HG03064 (cell line): ENCODE results near the gene KCNJ4.

Experiments used
- ATAC-seq: cut with Tn5 transposase; IDR thresholded peaks from one replicate; pipeline ENCODE4 v1.9.1; 2021; ENCODE audit warnings: low read depth; ENCODE audit not compliant: unreplicated experiment

The KCNJ4 gene

DNA sequence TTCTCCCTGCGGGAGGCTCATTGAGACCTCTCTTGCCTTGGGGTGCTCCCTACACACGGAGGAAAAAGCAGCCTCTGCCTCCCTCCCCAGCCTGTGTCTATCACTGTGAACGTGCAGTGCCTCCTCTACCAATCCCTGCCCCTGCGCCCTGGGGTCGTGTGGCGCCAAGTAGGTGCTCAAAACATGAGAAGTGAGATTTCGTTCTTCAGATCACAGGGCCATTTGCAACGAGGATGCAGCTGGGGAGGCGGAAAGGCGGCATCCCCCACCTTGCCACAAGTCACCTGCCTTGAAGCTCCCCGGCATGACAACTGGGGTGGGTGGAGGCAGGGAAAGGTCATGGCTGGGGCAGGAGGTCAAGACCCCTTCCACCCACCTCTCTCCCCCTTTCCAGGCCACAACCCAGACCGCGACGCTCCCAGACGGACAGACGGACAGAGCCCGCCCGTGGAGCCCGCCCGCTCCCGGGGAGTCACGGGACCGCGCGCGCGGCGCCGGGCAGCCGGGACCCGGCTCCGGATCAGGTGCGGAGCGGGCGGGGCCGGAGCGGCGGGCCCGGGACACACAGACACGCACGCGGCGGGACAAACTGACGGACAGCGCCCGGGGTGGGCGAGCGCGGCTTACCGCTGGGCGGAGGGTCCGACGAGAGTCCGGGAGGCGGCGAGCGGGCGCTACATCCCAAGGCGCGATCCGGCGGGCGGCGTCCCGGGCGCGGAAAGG is 485 bp downstream of the KCNJ4 start:
- no peak for ATAC-seq

DNA sequence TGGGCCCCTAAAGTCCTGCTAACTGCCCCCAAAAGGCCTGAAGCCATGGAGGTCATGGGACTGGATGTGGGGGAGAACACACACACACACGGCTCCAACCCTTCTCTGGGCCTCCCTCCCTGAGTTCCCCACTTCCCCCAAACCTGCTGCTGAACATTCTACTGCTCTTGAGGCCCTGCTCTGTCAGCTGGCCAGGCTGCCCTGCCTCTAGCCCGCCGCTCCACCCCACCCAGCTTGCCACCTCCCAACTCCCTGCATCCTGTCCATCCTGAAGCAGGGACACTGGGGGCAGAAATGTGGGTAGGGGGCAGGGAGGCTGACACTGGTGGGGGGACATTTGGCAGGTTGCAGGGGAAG is 1.0 kb downstream of the KCNJ4 start:
- ATAC-seq, result no peak

DNA sequence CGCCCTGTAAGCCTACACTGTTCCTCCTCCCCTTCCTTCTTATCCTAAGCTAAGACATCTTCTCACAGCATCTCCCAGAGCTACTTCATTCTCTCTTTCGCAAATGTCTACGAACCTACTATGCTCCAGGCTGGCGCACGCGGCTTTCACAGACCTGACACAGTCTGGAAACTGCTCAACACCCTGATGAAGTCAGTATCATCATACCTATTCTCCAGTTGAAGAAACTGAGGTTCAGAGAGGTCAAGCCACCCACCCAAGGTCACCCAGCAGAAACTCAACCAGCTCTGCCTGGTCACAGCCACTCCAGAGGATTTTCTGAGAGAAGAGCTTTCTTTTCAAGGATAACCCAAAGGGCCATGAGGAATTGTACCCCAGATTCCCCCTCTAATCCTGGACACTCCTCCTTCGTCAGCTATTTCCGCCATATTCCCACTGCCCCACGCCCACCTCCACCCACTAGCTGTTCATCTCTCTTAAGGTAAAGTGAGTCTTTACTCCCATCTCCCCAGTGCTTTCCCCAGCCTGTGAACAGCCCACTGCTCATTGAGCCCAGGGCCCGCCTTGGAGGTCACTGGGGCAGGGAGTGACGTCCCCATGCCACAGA is 1.8 kb downstream of the KCNJ4 start:
- ATAC-seq, result no peak

DNA sequence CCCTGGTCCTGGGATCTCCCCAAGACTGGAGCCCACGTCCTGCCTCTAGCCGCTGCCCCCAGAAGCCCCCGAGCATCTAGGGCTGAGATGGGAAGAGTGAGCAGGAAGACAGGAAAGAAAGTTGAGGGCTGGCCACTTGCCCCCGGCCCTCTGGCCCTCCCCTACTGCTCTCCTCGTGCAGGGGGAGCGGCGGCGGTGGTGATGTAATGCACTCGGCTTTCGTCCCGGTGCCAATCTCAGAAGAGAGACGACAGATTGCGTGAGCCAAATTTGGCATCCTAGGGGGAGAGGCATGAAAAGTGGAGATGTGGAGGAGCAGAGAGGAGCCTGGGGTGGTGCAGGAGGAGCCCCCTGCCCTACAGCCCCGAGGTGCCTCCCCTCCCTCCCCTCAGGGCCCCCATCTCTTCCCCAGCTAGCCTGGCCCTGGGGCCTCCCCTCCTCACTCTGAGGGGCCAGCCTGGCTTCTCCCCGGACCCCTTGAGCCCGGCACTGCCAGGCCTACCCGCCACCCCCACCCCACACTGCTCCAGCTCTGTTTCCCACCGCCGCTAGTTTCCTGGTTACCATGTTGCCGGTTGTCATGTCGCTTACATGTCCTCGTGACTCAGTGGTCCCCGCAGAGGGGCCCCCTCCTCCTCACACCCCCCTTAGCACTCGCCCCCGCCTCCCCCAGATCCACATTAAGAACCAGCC is 2.5 kb downstream of the KCNJ4 start:
- no peak for ATAC-seq

DNA sequence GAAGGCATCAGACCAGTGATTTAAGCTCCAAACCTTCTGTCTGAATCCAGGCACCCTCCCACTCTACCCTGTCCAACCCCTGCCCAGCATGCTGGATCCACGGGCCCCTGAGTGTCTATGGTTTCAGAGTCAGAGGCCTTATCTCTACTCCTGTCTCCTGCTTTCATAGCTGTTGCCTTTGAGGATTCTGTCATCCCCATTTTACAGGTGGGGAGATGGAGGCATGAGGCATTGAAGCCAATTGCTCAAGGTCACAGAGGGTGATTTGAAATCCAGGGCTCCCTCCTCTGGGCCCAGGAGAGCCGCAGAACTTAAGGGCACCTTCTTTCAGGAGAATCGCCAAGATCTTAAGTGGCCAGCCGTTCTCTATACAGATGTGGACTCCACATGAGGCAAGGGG is 3.1 kb downstream of the KCNJ4 start:
- ATAC-seq, result no peak

DNA sequence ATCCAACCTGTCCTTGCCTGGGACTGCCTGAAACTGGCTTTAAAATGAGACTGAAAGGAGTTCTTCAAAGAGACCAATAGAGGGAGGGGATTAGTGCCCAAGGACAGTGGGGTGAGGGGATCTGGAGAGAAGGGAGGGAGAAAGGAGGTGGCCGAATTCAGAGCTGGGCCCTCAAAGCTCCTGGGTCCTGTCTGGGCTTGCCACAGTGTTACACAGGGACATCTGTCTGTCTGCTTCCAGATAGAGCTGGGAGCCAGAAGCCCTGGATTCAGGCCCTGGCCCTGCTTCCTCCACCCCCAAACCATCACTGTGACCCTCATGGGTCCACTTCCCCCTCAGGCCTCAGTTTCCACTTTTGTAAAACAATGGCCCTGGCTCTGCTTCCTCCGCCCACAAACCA is 3.6 kb downstream of the KCNJ4 start:
- no peak for ATAC-seq

DNA sequence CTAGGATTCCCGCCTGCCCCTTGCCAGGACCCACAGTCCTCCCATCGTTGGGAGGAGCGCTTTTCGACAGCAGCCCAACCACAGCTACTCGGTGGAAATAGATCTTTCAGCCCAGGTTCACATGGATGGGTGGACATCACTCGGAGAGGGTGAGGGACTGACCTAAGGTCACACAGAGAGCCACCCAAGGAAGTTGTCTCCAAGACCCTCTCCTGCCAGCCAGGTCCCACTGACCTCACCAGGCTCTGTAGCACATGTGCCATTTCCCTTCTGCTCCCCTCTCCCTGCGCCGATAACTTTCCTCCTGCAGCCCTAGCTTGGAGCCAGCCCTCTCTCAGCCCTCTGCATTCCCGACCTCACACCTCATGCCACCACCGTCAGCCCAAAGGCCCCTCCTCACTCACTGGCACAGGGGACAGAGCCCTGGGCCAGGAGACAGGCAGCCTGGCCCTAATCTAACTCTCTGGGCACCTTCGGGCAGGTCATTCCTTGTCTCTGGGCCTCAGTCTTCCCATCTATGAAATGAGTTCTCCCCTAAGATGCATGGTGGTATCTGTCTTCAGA is 4.7 kb downstream of the KCNJ4 start:
- ATAC-seq, result no peak

DNA sequence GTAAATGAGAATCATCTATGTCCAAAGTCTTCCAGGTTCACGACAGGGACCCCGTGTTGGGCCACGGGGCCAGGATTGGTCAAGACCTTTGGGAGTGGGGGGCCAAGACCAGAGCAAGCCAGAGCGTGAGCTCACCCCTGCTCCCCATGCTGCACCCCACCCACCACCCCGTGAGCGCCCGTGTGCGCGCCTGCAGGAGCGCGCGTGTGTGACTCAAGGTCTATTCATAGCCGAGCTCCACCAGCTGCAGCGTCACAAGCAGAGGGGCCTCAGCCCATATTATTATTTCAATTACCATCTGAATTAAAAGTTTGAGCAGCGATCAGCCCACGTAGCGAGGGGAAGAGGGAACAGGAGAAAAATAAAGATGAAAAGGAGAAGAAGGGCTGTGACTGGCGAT is 5.2 kb downstream of the KCNJ4 start:
- ATAC-seq, result no peak

DNA sequence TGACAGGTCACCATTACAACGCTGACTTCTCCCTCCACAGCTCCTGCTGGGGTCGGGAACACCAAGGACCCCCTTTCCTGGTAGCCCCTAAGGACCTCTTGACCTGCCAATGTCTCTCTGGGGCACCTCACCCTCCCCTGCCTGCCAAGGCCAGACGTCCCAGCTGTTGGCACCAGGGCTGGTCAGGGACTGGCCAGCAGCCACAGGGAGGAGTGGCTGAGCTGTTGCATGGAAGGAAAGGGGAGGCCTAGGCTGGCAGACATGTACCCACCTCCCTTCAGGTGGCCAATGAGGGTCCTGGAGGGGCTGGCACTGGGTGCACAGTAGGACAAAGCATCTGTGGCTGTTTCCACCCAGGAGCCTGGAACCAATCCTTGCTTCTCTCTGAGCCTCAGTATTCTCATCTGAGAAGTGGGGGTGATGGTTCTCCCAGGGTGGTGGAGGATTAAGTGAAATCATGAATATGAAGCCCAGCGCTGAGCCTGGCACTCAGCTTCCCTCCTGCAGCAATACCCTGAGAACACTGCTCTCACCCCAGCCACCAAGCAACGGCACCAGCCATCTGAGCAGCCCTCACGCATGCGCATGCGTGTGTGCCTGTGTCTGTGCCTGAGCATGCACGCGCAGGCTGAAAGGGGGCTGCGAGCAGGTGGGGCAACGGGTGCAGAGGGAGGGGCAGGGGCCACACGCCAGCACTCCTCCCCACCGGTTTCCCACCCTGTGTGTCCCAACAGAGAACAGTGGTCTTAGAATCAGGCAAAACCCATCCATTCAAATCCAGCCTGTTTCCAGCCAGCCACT is 5.9 kb downstream of the KCNJ4 start:
- no peak for ATAC-seq

DNA sequence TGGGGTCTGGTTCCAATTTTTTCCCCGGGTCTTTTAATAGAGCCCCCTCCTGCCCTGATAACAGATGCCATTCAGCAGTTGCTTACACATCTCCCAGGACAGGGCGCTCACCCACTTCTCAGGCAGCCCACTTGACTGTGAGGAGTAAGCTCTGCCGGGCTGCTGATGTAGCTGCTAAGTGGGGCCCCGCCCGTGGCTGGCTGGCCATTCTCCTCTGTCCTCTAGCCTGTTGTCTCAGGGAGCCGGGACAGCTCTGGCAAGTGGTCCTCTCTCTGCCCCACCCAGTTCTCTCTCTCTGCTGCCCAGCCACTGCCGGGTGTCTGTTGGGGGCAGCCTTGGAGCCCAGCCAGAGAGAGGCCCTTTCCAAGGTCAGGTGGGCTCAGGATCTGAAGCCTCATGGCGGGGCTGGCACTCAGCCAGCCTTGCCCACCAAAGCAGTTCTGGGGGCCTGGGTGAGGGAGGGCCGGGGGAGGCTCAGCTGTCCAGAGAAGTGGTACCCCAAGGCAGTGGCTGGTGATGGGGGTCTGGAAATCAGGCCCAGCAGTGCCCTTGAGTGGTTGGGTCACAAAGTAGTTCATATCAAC is 8.9 kb downstream of the KCNJ4 start:
- no peak for ATAC-seq

DNA sequence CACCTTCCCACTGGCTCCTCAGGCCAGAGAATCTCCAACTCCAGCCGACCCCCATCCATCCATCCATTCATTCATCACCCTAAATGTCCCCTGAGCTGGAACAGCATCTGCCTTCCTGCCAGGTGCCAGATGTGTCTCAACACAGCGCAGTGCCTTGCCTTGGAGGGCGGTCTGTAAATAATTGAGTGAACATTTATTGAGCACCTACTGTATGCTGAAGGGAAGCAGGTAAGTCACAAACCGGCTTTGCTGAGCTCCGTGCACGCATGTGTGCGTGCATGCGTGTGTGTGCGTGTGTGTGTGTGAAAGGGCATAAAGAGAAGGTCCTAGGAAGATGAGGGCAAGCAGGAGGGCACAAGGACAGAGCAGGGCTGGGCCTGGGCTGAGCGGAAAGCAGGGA is 10.2 kb downstream of the KCNJ4 start:
- ATAC-seq, result no peak

DNA sequence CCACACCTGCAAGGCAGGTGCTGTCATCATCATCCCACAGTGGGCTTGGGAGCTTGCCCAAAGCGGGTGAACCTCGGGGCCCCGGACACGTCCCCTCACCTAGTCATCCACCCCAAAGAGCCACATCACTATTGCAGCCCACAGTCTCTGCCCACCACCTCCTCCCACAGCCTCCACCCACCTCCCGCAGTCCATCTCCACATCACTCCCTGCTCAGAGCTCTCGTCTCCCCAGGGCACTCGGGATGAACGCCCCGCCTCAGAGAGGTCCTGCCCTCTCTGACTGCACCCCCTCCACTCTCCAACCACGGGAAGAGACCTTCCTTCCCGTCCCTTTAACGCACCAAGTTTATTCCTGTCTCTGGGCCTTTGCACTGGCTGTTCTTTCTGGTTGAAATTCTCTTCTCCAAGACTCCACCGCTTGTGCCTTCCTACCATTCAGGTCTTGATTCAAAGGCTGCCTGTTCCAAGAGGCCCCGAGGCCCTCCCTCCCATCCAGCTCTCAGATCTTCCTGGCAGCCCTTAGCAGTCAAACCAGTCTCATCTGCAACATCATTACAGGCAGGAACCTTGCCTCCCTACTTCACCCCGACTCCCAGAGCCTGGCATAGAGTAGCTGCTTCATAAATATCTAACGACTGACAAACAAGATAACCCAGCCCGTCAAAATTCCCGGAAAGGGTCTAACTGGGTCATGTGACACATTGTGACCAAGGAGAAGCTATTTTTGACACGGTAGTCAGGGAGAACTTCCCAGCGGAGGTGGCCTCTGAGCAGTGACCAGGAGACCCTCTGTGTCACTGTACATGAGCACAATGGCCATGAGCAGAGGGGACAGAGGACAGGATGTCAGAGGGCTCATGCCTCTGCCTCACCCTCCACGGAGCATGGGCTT is 11.1 kb downstream of the KCNJ4 start:
- no peak for ATAC-seq

DNA sequence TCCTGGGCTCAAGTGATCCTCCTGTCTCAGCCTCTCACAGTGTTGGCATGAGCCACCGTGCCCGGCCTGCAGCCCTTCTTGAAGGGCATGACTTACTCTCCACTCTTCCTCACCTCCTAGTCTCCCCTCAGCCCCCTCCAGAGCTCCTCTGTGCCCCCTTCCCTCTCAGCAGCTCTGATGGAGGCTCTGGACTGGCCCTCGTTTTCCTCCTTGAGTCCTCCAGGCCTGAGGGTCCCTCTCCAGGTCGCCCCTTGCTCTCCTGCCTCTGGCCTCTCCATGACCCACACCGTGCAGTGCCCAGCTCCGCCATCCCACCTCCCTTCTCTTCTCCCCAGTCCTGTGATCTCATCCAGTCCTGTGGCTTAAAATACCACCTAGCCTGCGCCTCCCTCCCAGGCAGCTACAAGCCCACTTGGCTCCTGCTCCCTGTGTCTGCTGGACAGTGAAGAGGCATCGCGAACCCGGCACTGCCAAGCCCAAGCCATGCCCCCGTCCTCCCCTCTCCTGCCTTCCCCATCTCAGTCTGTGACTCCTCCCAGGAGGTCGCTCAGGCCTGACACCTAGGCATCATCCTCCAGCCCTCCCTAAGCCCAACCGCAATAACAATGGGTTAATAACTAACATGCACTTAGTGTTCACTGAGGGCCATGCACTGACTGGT is 11.9 kb downstream of the KCNJ4 start:
- no peak for ATAC-seq

DNA sequence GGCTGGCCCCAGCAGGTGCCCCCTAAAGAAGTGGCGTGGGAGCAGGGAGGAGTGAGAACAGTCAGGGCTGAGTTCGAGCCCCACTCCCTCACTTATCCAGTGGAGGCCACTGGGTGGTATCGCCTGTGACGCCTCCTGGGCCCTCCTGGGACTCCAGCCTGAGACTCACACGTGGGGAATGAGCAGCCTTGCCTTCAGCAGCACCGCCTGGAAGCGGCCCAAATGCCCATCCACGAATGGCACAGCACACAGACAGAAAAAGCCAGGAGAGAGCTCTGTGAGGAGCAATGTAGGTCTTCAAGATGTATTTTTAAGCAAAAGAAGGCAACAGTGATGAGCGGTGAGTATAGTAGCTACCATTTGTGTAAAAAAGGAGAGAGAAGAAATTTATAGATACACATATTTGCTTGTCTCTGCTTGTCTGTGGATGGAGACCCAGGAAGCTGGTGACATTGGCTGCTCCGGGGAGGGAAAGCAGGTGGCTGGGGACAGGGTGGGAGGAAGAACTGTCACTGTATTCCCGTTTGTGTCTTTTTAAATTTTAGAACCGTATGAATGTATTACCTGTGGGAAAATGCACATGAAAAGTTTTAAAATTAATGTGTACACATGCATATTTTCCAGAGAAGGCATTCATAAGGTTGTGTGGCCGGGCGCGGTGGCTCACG is 13.2 kb downstream of the KCNJ4 start:
- ATAC-seq, result no peak

DNA sequence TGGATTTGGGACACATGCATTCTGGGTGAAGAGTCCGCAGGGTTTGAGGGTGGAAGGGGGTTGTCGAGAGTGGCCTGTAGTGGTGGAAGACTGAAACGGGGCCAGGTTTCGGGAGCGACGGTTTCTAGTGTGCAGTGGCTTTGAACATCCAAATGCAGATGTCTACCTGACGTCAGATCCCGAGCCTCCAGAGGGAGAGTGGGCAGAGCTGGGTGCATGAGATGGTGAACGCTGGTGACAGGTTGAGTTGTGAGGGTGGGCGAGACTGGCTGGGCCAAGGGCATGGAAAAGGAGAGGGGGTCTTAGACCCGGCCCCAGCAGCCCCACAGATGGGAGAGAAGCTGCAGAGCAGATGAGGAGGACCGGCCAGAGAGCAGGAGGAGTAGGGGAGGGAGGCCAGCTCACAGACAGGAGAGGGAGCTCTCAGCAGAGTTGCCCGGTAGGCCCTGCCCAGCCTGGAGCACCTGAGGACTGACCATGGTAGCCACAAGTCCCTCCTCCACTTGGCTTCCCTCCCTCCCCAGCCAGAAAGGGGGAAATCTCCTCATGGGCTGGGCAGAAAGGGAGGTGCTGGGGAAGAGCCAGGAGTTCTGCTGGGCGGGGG is 14.2 kb downstream of the KCNJ4 start:
- ATAC-seq, result no peak

DNA sequence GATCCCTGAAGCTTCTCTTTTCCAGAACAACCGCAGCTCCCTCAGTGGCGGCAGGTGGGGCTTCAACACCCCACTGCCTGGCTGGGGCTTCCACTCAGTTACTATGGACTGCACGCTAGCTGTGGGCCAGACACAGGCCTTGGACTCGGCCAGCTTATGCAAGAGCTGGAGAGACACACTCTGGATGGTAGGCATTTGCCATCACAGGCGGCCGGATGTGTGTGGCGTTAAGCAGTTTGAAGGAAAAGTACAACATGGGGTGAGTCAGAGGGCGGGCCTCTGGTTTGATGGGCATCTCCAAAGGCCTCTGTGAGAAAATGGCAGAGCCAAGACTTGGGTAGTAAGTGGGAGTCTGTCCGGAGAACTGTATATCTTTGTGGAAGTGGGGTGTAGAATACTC is 17.6 kb downstream of the KCNJ4 start:
- no peak for ATAC-seq

DNA sequence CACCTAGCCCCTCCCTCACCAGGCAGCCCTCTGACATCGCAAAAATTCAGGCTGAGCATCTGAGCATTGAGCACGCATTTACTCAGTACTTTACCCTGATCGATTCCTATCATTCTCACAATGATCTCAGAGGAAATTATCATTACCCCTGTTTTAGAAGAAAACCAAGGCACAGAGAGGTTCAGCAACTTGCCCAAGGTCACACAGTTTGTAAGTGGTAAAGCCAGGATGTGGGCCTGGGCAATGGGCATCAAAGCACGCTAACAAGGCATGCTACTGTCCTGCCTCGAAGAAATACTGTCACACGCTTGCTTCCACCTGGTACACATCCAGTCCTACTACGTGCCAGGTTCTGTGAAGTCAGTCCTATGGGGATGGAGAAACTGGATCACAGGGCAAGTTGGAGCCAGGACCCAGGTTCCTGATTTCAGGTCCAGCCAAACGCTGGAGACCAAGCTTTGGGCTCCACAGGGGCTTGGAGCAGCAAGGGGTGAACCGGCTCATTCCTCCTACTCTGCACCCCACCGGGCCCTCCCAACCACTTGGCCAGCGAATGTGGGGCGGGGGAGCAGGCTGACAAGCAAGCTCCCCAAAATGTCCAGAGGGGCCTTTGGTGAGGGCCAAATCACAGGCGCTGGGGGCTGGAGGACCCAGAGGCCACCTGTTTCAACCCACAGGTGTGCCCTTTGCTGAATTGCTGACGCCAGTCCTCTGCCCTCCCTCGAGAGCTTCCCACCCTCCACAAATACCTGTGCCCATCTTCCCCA is 18.2 kb downstream of the KCNJ4 start:
- ATAC-seq, result no peak
